Parathyroid adenoma (tissue), 2 donors: ENCODE measurements around the gene HPN.

ENCODE experiments used
- H2AFZ ChIP-seq: fragments of 300-600 bp; sonication (generic); one replicate; pipeline ENCODE4 v1.7.0; 2017; ENCODE audit warnings: antibody characterized with exemption, mild to moderate bottlenecking
- H3K27ac ChIP-seq: fragments of 300-600 bp; sonication (generic); one replicate; pipeline ENCODE4 v1.7.0; 2017
- H3K27me3 ChIP-seq: fragments of 300-600 bp; sonication (generic); one replicate; pipeline ENCODE4 v1.7.0; 2017; ENCODE audit warnings: low read length; ENCODE audit not compliant: control insufficient read depth, insufficient read depth
- H3K36me3 ChIP-seq: fragments of 300-600 bp; sonication (generic); one replicate; pipeline ENCODE4 v1.7.0; 2017; ENCODE audit warnings: low read length; ENCODE audit not compliant: control insufficient read depth, insufficient read depth
- H3K4me1 ChIP-seq: fragments of 300-600 bp; sonication (generic); one replicate; pipeline ENCODE4 v1.7.0; 2017; ENCODE audit warnings: control low read depth
- H3K4me2 ChIP-seq: fragments of 300-600 bp; sonication (generic); one replicate; pipeline ENCODE4 v1.7.0; 2017; ENCODE audit warnings: low read length
- H3K4me3 ChIP-seq: fragments of 300-600 bp; sonication (generic); one replicate; pipeline ENCODE4 v1.7.0; 2017; ENCODE audit warnings: low read depth, low read length
- H3K79me2 ChIP-seq: fragments of 300-600 bp; sonication (generic); one replicate; pipeline ENCODE4 v1.7.0; 2017; ENCODE audit warnings: control low read depth
- H3K9ac ChIP-seq: fragments of 300-600 bp; sonication (generic); one replicate; pipeline ENCODE4 v1.7.0; 2017; ENCODE audit warnings: mild to moderate bottlenecking
- H3K9me3 ChIP-seq: fragments of 300-600 bp; sonication (generic); one replicate; pipeline ENCODE4 v1.7.0; 2017; ENCODE audit warnings: low read length; ENCODE audit not compliant: control insufficient read depth
- CTCF ChIP-seq: fragments of 300-600 bp; sonication (generic); IDR thresholded peaks from one replicate; pipeline ENCODE4 v1.7.0; 2017; ENCODE audit warnings: antibody characterized with exemption, mild to moderate bottlenecking
- donor health status: primary hyperparathyroidism.

Gene HPN

GRCh38 chr19:35075202-35076025, 33.9 kb downstream of the HPN start:
- Histone ChIP-seq H3K27me3 (no peaks in the 10 kb centered on the region), H2AFZ (no peak overlapping the region), H3K9ac (no peak overlapping the region), H3K9me3 (no peaks in the 10 kb centered on the region), H3K4me1 (no peaks in the 10 kb centered on the region), H3K4me3 (no peak overlapping the region), H3K27ac (no peak overlapping the region), H3K36me3 (no peaks in the 10 kb centered on the region), H3K79me2 (no peaks in the 10 kb centered on the region), H3K4me2 (no peak overlapping the region)
- no peak for TF ChIP-seq CTCF

GRCh38 chr19:35076026-35076370, 34.5 kb downstream of the HPN start:
- no peak overlapping the region for H3K27ac ChIP-seq
- H3K4me3 ChIP-seq = no peak overlapping the region
- no peaks in the 10 kb centered on the region for H3K36me3 ChIP-seq
- no peak overlapping the region for H2AFZ ChIP-seq
- no peak overlapping the region for H3K9ac ChIP-seq
- H3K79me2 ChIP-seq = no peaks in the 10 kb centered on the region
- no peaks in the 10 kb centered on the region for H3K27me3 ChIP-seq
- TF ChIP-seq CTCF = no peak
- H3K4me2 ChIP-seq = no peak overlapping the region
- H3K9me3 ChIP-seq = no peaks in the 10 kb centered on the region
- H3K4me1 ChIP-seq = no peaks in the 10 kb centered on the region

GRCh38 chr19:35076657-35077056, 35.1 kb downstream of the HPN start:
- H3K4me1 ChIP-seq = no peaks in the 10 kb centered on the region
- H3K4me2 ChIP-seq = no peak overlapping the region
- no peaks in the 10 kb centered on the region for H3K27me3 ChIP-seq
- H3K79me2 ChIP-seq = no peaks in the 10 kb centered on the region
- H3K4me3 ChIP-seq = no peak overlapping the region
- no peak overlapping the region for H3K27ac ChIP-seq
- no peak overlapping the region for H3K9ac ChIP-seq
- no peaks in the 10 kb centered on the region for H3K9me3 ChIP-seq
- H2AFZ ChIP-seq = no peak overlapping the region
- no peak for TF ChIP-seq CTCF
- H3K36me3 ChIP-seq = no peaks in the 10 kb centered on the region

GRCh38 chr19:35077411-35078223, 36.1 kb downstream of the HPN start:
- H3K9me3 ChIP-seq = no peaks in the 10 kb centered on the region
- no peak overlapping the region for H3K27ac ChIP-seq
- no peak for TF ChIP-seq CTCF
- no peak overlapping the region for H3K9ac ChIP-seq
- no peak overlapping the region for H3K4me3 ChIP-seq
- no peaks in the 10 kb centered on the region for H3K4me1 ChIP-seq
- no peaks in the 10 kb centered on the region for H3K27me3 ChIP-seq
- H3K36me3 ChIP-seq = no peaks in the 10 kb centered on the region
- no peak overlapping the region for H2AFZ ChIP-seq
- H3K4me2 ChIP-seq = no peak overlapping the region
- H3K79me2 ChIP-seq = no peaks in the 10 kb centered on the region
